ENCODE measurements around the gene CCNL2.
A peak's percentile ranks its signal among the peaks of the same experiment; 100 is the strongest.
"Not testable (repeated sequence)": the region's sequence is repeated elsewhere in the genome, so short reads cannot be mapped to it uniquely, and the experiment has no call there.

Gene CCNL2

GRCh38 chr1:1397839-1398523, 1.2 kb downstream of the CCNL2 start:
- DNase-seq, result no peak

- DNase-seq, result no peak
These were observed 4.0 kb downstream of the CCNL2 start for GRCh38 chr1:1395166-1395565.

- DNase-seq, result no peak
These were observed 5.0 kb downstream of the CCNL2 start for GRCh38 chr1:1394116-1394515.

GRCh38 chr1:1393428-1393827, 5.7 kb downstream of the CCNL2 start:
- no peak for DNase-seq

DNA sequence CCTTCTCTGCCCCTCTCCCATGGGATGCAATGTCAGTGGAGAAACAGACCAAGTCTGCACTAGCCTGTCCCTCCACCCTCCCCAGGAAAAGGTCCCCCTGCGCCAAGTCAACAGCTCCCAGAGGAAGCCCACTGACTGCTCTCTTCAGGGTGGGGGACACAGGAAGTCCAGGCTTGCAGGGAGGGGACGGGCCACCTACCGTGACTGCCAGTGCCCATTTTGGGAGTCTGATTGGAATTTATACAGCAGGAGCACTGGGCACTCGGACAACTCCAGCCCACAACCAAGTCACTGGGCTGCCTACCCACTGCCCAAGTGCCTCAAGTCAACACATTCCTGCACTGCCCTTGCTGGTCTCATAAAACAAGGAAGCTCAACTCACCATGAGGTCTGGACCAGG, 6.1 kb downstream of the CCNL2 start:
- no peak for DNase-seq

DNA sequence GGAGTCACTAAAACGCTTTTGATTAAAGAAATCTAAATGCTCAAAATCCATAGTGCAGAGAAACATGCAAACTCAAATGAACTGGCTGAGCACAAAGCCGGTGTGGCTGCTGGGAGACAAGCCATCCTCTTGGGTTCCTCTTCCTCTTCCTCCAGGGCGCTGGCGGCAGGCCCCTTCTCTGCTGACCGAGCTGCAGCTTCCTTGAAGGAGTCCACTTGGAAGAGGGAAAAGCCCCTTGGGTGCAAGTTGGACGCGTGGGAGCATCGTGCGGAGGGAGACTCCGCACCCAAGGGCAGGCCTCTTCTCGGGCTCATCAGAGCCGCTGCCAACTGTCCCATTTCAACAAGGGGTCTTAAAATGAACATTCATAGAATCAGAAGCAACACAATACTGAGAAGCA, 7.9 kb downstream of the CCNL2 start:
- DNase-seq, result no peak

DNA sequence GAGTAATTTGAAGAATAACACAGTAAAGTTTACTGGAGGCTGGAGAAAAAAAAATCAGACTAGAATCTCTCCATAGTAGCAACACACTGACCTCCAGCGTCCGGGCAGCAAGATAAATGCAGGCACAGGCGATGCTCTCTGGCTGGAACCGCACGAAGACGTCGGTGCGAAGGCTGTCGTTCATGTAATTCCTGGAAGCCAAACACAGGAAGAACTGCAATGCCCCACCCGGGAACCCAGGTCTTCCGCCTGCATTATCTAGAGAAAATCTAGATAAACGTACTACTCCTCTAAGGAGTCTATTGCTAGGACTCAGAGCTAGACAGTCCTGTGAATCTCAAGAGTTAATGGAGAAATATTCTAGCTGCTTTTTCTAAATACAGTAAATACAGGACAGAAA, 8.5 kb downstream of the CCNL2 start:
- DNase-seq, result no peak

DNA sequence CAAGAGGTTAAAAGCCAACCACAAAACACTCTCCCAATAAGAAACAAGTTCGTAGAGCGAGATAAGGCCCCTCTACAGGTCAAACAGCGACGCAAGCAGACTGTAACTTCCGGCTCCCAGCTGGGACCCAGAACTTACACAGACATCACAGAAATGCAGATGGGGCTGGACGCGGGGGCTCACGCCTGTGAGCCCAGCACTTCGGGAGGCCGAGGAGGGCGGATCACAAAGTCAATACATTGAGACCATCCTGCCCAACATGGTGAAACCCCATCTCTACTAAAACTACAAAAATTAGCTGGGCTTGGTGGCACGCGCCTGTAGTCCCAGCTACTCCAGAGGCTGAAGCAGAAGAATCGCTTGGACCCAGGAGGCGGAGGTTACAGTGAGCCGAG, 11.1 kb downstream of the CCNL2 start:
- no peak for DNase-seq

- no peak for DNase-seq
These were observed 11.7 kb downstream of the CCNL2 start for GRCh38 chr1:1387098-1388077.

DNA sequence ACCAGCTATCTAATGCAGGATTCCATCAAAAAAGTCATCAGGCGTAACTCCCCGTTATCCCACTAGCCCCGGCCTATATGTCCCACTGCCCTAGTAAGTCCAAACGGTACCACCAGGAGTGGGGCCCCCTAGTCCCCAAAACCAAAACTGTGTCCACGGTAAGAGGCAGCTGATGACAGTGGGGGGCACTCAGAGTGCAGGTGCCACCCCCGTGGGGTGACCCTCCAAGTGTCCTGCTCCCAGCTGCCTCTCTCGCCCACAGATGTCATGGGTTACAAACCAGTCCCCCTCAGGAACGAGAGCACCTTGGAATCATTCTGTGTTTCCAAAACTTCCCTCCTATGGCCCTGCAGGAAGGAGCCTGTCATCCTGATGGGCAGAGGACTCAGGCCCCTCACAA, 13.2 kb downstream of the CCNL2 start:
- no peak for DNase-seq

GRCh38 chr1:1385339-1385738, 13.8 kb downstream of the CCNL2 start:
- not testable (repeated sequence) for DNase-seq

DNA sequence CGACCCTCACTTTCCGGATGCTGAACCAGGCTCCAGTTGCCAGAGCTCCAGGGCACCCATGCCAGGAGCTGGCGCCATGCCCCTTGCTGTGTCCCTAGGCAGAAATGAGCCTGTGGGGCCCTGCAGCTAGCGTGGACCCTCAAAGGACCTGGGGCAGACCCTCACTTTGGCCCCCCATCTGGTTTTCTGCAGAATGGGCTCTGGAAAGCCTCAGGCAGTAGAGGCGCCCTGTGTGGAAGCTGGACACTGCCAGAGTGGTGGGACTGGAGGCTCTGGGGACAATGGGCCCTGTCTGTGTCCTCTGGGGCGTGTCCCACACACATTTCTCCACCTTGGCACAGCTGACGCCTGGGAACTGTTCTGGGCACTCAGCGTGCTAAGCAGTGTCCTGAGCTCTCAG, 17.8 kb downstream of the CCNL2 start:
- no peak for DNase-seq

DNA sequence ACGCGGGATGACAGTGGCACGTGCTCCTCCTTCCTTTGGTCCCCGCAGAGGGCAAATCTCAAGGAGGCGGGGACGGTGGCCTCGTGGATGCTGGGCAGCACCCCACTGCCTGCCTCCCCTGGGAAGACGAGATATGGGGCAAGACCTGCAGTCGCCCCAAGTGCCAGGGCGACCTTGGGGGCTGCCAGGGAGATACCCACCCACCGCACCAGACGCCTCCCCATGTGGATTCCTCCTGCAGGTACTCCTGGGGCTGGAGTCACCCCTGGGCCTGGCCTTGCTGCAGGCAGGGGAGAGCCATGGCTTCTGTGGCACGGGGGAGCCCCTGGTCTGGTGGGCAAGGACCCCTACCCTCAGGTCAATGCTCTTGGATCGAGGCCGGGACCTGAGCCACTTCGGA, 18.3 kb downstream of the CCNL2 start:
- no peak for DNase-seq

DNA sequence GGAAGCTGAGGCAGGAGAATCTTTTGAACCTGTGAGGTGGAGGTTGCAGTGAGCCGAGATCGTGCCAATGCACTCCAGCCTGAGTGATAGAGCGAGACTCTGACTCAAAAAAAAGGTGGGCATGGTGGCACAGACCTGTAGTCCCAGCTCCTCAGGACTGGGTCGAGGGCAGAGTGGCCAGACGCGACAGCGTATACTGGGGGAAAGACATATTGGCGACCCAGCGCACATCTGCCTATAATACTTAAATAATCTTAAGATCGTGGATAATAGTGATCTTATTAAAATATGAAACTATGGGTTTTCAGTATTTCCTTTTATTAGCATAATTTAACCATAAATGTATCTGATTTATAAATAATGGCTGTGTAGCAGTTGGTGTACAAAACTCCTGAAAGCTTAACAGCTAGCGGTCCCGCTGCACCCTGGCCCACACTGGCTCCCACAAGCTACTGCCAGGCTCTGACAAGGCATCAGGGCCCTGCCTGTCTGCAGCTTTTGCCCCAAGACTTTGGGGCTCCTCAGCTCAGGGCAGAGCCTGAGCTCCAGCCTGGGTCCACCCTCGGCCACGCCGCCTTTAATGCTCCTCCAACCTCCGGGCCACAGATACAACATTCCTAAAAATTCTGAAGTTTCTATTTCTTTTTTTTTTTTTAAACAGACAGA, 21.5 kb downstream of the CCNL2 start:
- no peak for DNase-seq

DNA sequence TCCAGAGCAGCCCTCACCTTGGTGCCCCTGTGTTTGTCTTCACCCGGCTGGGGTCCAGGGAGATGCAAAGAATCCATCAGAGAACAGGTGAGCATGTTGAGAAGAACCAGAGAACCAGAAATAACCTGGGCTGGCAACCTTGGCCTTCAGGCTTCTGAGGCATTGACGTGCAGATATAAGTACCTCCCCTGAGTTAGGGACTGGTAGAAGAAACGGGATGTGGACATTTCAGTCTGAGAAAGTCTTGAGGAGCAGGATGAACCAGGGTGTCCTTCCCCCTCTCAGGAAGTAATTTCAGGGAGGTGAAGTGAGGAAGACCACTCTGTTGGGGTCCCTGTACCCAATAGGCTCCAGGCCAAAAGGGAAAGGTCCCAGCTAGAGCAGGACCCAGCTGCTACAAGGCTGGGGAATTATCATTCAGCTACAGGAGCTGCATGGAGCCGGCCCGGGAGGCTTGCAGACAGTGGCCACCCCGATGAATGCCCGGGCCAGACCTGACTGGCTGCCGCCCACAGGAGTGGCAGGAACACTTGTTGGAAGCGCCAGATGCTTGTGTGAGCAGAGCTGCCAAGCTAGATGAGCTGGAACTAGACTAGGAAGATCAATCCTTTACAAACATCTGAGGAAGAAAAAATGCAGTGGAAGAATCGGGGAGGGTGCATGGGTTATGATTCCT, 22.4 kb downstream of the CCNL2 start:
- no peak for DNase-seq

GRCh38 chr1:1374929-1375662, 24.0 kb downstream of the CCNL2 start, which contains the start of gene AURKAIP1:
AURKAIP1 (minus strand) TSS chr1:1375207; CDS start chr1:1374756, 451 bp downstream.
- peak; percentile 89 for DNase-seq

DNA sequence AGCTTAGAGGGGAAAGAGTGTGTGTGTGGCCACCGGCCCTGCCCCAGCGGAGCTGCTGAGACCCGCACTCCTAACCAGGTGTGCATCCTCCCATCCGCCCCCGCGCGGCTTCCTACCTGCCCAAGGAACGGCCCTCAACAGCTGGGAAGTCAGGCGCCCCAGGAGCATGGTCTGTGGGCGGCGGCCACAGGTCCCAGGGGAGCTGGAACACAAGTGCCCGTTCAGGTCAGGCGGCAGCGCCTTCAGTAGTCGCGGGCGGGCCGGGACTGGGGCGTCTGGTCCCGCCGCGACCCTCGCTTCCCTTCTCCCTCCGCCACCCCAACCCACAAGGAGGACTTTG, 24.6 kb downstream of the CCNL2 start:
- no peak for DNase-seq

DNA sequence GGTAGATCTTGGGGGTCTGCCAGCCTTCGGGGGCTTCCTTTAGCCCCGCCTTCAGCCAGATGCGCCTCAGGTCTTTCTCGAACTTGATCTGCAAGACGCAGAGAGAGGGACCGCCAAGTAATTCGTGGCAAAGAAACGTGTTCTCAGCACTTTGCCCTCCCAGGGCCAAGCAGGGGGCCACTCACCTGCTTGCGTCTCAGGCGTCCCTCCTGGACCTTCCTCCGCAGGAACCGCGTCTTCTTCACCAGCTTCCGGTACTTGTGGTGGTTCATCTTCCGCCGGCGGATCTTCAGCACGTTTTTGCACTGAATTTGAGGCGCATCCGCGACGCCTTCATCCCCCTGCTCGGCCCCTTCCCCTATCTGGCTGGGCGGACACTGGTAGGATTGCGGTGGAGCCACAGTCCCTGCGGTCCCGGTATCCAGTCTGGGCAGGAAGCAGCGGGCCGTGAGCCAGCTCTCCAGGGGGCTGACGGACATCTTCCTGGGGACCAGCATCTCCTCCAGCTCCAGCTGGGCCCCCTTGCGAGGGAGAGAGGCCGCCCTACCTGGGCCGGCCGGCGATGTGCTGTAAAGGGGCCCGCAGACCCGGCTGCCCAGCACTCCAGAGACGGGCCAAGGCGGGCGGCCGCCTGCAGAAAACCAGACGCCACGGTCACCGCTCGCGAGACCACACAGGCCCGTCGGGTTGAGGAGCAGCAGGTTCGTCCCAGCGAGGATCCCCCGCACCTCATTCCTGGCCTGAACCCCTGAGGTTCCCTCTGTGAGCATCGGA, 25.1 kb downstream of the CCNL2 start:
- no peak for DNase-seq

DNA sequence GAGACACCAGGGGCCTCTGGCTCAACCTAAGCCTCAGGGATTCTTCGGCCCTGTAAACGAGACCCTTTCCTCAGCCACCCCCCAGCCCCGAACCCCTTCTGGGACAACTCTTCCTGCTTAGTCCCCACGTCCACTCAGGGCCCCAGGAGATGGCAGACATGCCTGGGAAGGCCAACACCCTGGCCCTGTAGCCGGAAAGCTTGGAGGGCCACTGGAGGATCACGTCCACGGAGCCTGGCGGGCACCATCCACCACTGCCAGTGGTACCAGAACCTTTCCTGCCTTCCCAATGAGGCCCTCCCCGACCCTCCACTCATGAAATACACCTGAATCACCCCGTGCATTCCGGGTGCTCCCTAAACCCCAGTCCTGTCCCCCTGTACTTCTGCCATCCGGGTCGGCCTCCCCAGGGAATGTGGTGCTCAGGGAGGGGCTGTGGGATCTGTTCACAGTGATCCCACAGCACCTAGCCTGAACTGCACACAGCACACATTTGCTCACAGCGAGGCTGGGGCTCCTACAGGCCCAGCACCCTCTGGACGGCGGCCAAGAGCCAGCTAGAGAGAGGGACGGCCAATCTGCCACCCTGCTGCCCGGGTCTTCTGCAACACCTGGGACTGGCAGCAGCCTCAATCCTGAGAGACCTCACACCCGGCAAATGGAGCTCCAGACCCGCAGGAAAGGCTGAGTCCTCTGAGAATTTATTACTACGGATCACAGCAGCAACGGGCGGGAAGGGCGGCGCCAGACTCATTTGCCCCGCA, 25.9 kb downstream of the CCNL2 start:
- no peak for DNase-seq

All from activated T-cell treated with anti-CD3 and anti-CD28 coated beads, Interleukin-2, amount 50 U/mL, for 1 hour (primary cell).